Pancreas (tissue), 10 donors: ENCODE data around the gene LXN. TPM values are rescaled to one million over a fixed set of nuclear protein-coding genes. Genes with fewer than 3 reads are reported as not detected.
A peak's percentile ranks its signal among the peaks of the same experiment; 100 is the strongest.

Experiments
- ATAC-seq, 4 donors: fragments of 200-7000 bp; cut with Tn5 transposase; one replicate each; pipeline versions ENCODE4 v1.8.0 to v1.9.1; 2020; ENCODE audit warnings: mild to moderate bottlenecking in 4 of 4, moderate library complexity in 4 of 4
- DNase-seq, 6 donors: peaks; one replicate each; pipeline ENCODE4 v3.0.0-alpha.2; 2020
- FAIRE-seq: peaks from 2 replicates; lab custom pipeline; 2012; peaks lifted over from hg19 to GRCh38; lab: Jason Lieb, UNC
- H3K27ac ChIP-seq, 4 donors: fragments of 200-600 bp; sonication (generic); 1 replicate in 3 of 4; 2 replicates in 1 of 4; pipeline versions ENCODE4 v1.5.0 to v1.8.0; 2020
- H3K27me3 ChIP-seq, 4 donors: fragments of 200-600 bp; one replicate each; pipeline ENCODE4 v1.8.0; 2021
- H3K36me3 ChIP-seq, 3 donors: fragments of 200-600 bp; sonication (generic) in 1 of 3; one replicate each; pipeline versions ENCODE4 v1.5.0 to v1.8.0; 2020 to 2021
- H3K4me1 ChIP-seq, 3 donors: fragments of 200-600 bp; one replicate each; pipeline ENCODE4 v1.8.0; 2021
- H3K4me3 ChIP-seq, 4 donors: fragments of 200-600 bp; sonication (generic) in 2 of 4; one replicate each; pipeline versions ENCODE4 v1.5.0 to v1.8.0; 2020 to 2021
- H3K9me3 ChIP-seq, 4 donors: fragments of 200-600 bp; one replicate each; pipeline ENCODE4 v1.8.0; 2021
- WGBS, 2 donors: extraction: QIAGEN DNeasy Blood & Tissue Kit; methylation state at CpG; one replicate each; pipeline ENCODE4 v1.1.7; 2013; 5-methylcytosine and 5-hydroxymethylcytosine counted together
- intact Hi-C, 3 donors: fragments of 100-400 bp; cut with DNase I; formaldehyde crosslinking; loops; one replicate each; pipeline versions ENCODE4 v1.11.1 to v1.14.2; 2022
- polyA plus RNA-seq, 2 donors: library from polyadenylated mRNA; stranded (reverse); fragments of 200-250 nt; gene quantifications; one replicate each; pipeline ENCODE4 v1.2.3, GENCODE V29; 2013
- total RNA-seq, 6 donors: library from RNA; stranded (reverse); fragmentation: NEBNext Ultra II Directional in 4 of 6; extraction: Animal tissue kit (Norgen Biotek cat#: 25700) in 4 of 6; gene quantifications; one replicate each; pipeline versions ENCODE4 v1.2.1 to v1.2.4, GENCODE V29; 2021 to 2023
- TF ChIP-seq, protein P1 (sequence below), 4 donors: fragments of 200-600 bp; sonication (generic) in 3 of 4; IDR thresholded peaks; one replicate each; pipeline versions ENCODE4 v1.5.0 to v1.8.0; 2021; ENCODE audit warnings: antibody characterized with exemption in 4 of 4
- donor health status: healthy with polysubstance abuse.
- donor health status: DM: no; HTN: no; CAD: no; lungs with moderate emphysema.
- donor health status: DM: no; HTN: no; CAD: no.
- donor health status: control.
- donor health status: control.
- donor health status: Bipolar disorder and iron deficiency.
- donor health status: DM: yes; HTN: yes; CAD: no.
- donor health status: DM: no; HTN: no; CAD: no.
- donor health status: DM: no; HTN: no; CAD: no.
- donor health status: DM: yes; HTN: yes; CAD: no.

The LXN gene
- total and polyA plus RNA-seq, 8 donors, result 4.9 to 15.8 (median 6.8) TPM

- intact Hi-C loops, result no loop called here
- TF ChIP-seq, protein P1, sequence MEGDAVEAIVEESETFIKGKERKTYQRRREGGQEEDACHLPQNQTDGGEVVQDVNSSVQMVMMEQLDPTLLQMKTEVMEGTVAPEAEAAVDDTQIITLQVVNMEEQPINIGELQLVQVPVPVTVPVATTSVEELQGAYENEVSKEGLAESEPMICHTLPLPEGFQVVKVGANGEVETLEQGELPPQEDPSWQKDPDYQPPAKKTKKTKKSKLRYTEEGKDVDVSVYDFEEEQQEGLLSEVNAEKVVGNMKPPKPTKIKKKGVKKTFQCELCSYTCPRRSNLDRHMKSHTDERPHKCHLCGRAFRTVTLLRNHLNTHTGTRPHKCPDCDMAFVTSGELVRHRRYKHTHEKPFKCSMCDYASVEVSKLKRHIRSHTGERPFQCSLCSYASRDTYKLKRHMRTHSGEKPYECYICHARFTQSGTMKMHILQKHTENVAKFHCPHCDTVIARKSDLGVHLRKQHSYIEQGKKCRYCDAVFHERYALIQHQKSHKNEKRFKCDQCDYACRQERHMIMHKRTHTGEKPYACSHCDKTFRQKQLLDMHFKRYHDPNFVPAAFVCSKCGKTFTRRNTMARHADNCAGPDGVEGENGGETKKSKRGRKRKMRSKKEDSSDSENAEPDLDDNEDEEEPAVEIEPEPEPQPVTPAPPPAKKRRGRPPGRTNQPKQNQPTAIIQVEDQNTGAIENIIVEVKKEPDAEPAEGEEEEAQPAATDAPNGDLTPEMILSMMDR (IDR thresholded peaks at IDR 0.05), result no peak
- Histone ChIP-seq H3K36me3 (peaks cover 0 to 1% (median 0%) of the 10 kb centered on the region in 3 donors), H3K4me3 (peak overlapping the region; percentile 39 to 66 (median 47)), H3K9me3 (no peaks in the 10 kb centered on the region), H3K4me1 (peaks cover 0 to 6% (median 0%) of the 10 kb centered on the region in 3 donors), H3K27me3 (no peaks in the 10 kb centered on the region), H3K27ac (peak overlapping the region; percentile 61 to 82 (median 72))
- DNase-seq, result no peak
- 18 to 19% methylated on average over 6 of the region's 6 CpGs for WGBS, 2 donors
- ATAC-seq, result peak; percentile 12 to 39 (median 20)
- FAIRE-seq, result no peak
These were observed 630 bp downstream of the LXN start for GRCh38 chr3:158671821-158672214.

- Histone ChIP-seq H3K9me3 (no peaks in the 10 kb centered on the region), H3K36me3 (peaks cover 0 to 14% (median 0%) of the 10 kb centered on the region in 3 donors), H3K4me1 (peaks cover 0 to 6% (median 0%) of the 10 kb centered on the region in 3 donors), H3K4me3 (no peak overlapping the region), H3K27ac (no peak overlapping the region), H3K27me3 (no peaks in the 10 kb centered on the region)
- ATAC-seq, result no peak
- FAIRE-seq, result no peak
- intact Hi-C loops, result no loop called here
- WGBS, 2 donors, result 88 to 94% methylated on average over 2 of the region's 2 CpGs
- TF ChIP-seq, protein P1 (IDR thresholded peaks at IDR 0.05), result no peak
- DNase-seq, result no peak
These were observed 3.9 kb downstream of the LXN start for GRCh38 chr3:158668506-158668905.

- DNase-seq, result no peak
- Histone ChIP-seq H3K27ac (no peak overlapping the region), H3K4me3 (no peak overlapping the region), H3K9me3 (no peaks in the 10 kb centered on the region), H3K4me1 (peaks cover 0 to under 1% (median 0%) of the 10 kb centered on the region in 3 donors), H3K36me3 (peaks cover 0 to 17% (median 0%) of the 10 kb centered on the region in 3 donors), H3K27me3 (no peaks in the 10 kb centered on the region)
- TF ChIP-seq, protein P1 (IDR thresholded peaks at IDR 0.05), result no peak
- ATAC-seq, result no peak
- 75 to 83% methylated on average over 3 of the region's 3 CpGs for WGBS, 2 donors
- intact Hi-C loops, result no loop called here
- FAIRE-seq, result no peak
These were observed 6.0 kb downstream of the LXN start for GRCh38 chr3:158666416-158666815.

- no peak for FAIRE-seq
- Histone ChIP-seq H3K4me1 (no peaks in the 10 kb centered on the region), H3K9me3 (no peaks in the 10 kb centered on the region), H3K36me3 (peaks cover 0 to 28% (median 3%) of the 10 kb centered on the region in 3 donors), H3K27ac (no peak overlapping the region), H3K27me3 (no peaks in the 10 kb centered on the region), H3K4me3 (no peak overlapping the region)
- 88 to 97% methylated on average over 1 of the region's 1 CpG for WGBS, 2 donors
- DNase-seq, result no peak
- intact Hi-C loops, result no loop called here
- no peak for ATAC-seq
- TF ChIP-seq, protein P1 (IDR thresholded peaks at IDR 0.05), result no peak
These were observed 8.6 kb downstream of the LXN start for GRCh38 chr3:158663832-158664231.

GRCh38 chr3:158663246-158663645 is 9.2 kb downstream of the LXN start:
- DNase-seq, result no peak
- no peak for FAIRE-seq
- peaks cover 0 to 28% (median 3%) of the 10 kb centered on the region in 3 donors for H3K36me3 ChIP-seq
- TF ChIP-seq, protein P1 (IDR thresholded peaks at IDR 0.05), result no peak
- H3K27ac ChIP-seq, result no peak overlapping the region
- intact Hi-C loops, result no loop called here
- no peaks in the 10 kb centered on the region for H3K9me3 ChIP-seq
- ATAC-seq, result no peak
- 92 to 94% methylated on average over 1 of the region's 1 CpG for WGBS, 2 donors
- H3K4me1 ChIP-seq, result no peaks in the 10 kb centered on the region
- no peak overlapping the region for H3K4me3 ChIP-seq
- no peaks in the 10 kb centered on the region for H3K27me3 ChIP-seq
